Measurements from ENCODE around the gene ABHD4. TPM values are rescaled to one million over a fixed set of nuclear protein-coding genes. Genes with fewer than 3 reads are reported as not detected.

Gene ABHD4
- total RNA-seq, 1 experiment from 2014 or later, result 10.3 TPM

DNA sequence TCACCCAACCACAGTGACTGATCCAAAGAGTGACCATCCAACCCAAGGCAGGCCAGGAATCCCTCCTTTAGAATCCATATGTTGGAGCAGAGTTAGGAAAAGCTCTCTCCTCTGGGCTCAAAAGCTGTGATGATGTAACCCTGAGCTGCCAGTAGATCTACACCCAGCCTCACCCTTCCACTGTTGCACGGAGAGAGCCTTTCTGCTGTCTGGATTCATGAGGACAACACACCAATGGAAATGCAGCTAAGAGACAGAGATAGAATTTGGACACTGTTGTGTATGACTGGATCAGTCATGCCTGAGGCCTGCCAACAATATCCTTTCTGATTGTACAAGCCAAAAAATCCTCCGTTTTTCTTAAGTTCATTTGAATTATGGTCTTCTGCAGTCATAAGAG is 50.4 kb downstream of the ABHD4 start:
- H3K36me3 Mint-ChIP-seq (ENCODE audit: insufficient read depth, unreplicated experiment), result no peaks in the 10 kb centered on the region
- intact Hi-C loops (cut with micrococcal nuclease), result no loop called here
- peaks cover 35% of the 10 kb centered on the region for H3K4me1 Mint-ChIP-seq (ENCODE audit: insufficient read depth, unreplicated experiment)
- BruUV-seq (replicated peaks), result no TSS peak
- ChIA-PET CTCF (interaction anchor here (0.6 to 6.3 kb wide), 12 partner anchors 10 to 857 kb away, joined by 3 to 57 read pairs (median 4); partner anchors contain the start of gene ABHD4), POLR2A (interaction anchor here (0.6 to 6.9 kb wide), 15 partner anchors 9 to 359 kb away, joined by 3 to 70 read pairs (median 4); partner anchors contain the start of genes ABHD4, DAD1 and LRP10)
- peak overlapping the region; percentile 71 for H3K27ac Mint-ChIP-seq (ENCODE audit: low read depth, unreplicated experiment)
- peak overlapping the region; percentile 8 for H3K4me3 Mint-ChIP-seq (ENCODE audit: unreplicated experiment)
- no peaks in the 10 kb centered on the region for H3K27me3 Mint-ChIP-seq (ENCODE audit: insufficient read depth, unreplicated experiment)
- no peaks in the 10 kb centered on the region for H3K9me3 Mint-ChIP-seq (ENCODE audit: unreplicated experiment)
- TF ChIP-seq, protein P1, sequence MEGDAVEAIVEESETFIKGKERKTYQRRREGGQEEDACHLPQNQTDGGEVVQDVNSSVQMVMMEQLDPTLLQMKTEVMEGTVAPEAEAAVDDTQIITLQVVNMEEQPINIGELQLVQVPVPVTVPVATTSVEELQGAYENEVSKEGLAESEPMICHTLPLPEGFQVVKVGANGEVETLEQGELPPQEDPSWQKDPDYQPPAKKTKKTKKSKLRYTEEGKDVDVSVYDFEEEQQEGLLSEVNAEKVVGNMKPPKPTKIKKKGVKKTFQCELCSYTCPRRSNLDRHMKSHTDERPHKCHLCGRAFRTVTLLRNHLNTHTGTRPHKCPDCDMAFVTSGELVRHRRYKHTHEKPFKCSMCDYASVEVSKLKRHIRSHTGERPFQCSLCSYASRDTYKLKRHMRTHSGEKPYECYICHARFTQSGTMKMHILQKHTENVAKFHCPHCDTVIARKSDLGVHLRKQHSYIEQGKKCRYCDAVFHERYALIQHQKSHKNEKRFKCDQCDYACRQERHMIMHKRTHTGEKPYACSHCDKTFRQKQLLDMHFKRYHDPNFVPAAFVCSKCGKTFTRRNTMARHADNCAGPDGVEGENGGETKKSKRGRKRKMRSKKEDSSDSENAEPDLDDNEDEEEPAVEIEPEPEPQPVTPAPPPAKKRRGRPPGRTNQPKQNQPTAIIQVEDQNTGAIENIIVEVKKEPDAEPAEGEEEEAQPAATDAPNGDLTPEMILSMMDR (IDR thresholded peaks at IDR 0.05; ENCODE audit: unreplicated experiment), result no peak
- DNase-seq (ENCODE audit: unreplicated experiment), result peak; percentile 57

DNA sequence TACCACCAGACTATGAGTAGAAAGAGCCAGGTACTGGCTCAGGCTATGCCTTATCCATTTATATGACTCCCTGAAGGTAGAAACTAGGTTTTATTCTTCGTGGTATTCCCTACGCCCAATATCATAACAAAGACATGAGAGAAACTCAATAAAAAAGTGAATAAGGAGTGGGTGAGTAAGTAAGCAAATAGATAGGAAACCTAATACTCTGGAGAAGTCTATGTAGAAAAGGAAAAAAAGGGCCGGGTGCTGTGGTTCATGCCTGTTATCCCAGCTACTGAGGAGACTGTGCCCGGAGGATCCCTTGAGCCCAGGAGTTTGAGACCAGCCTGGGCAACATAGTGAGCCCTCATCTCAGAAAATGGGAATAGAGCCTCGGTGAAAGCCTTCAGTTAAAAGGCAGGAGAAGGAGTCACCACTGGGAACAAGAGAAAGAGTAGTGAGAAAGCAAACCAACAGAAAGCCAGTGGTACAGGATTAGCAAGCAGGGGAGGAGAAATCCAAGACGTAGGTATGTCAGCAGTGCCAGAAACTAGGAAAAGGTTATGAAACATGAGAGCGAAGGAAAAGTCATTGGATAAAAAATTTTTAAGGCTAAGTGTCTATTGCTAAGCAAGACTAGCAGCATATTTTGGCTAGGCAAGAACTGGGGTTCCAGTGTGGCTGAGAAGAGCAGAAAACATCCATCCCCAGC is 52.1 kb downstream of the ABHD4 start:
- intact Hi-C loops (cut with micrococcal nuclease), result loop anchor here (10.0 kb wide), 1 partner anchor 175 kb away; the partner anchor contains the start of gene MRPL52
- Mint-ChIP-seq H3K27me3 (ENCODE audit: insufficient read depth, unreplicated experiment) (no peaks in the 10 kb centered on the region), H3K4me3 (ENCODE audit: unreplicated experiment) (no peak overlapping the region), H3K36me3 (ENCODE audit: insufficient read depth, unreplicated experiment) (no peaks in the 10 kb centered on the region), H3K27ac (ENCODE audit: low read depth, unreplicated experiment) (no peak overlapping the region), H3K9me3 (ENCODE audit: unreplicated experiment) (no peaks in the 10 kb centered on the region), H3K4me1 (ENCODE audit: insufficient read depth, unreplicated experiment) (peaks cover 27% of the 10 kb centered on the region)
- CTCF ChIA-PET, result interaction anchor here (0.7 to 10.3 kb wide), 14 partner anchors 8 to 94 kb away, joined by 3 to 206 read pairs (median 18); partner anchors contain the start of gene ABHD4
- BruUV-seq (replicated peaks), result no TSS peak
- no peak for DNase-seq (ENCODE audit: unreplicated experiment)
- TF ChIP-seq, protein P1 (IDR thresholded peaks at IDR 0.05; ENCODE audit: unreplicated experiment), result no peak
- POLR2A ChIA-PET, result interaction anchor here (6.9 kb wide), 1 partner anchor 52 kb away, joined by 70 read pairs; the partner anchor contains the start of gene ABHD4

DNA sequence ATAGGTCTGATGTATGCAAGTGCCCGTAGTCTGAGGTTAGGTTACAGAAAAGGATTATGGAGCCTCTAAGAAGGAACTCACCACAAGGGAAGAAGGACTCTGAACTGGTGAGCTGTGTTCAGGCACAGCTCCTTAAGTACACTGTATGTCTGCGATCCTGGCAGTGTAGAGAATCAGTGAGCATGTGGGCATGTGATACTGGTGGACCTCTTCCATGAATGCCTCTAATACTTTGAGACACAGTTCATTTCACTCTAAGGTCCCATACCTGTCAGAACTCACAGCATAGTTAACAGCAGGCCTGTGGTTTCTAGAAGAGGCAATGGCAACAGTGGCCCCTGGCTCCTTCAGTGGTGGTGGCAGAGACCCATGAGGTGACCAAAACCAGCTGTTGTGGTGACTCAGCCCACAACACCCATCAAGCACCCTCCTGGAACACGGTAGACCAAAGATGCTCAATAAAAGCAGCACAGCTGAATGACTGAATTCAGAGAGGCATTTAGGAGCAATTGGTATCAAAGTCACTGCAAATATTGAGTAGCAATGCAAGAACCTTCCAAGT is 52.9 kb downstream of the ABHD4 start:
- no peaks in the 10 kb centered on the region for H3K27me3 Mint-ChIP-seq (ENCODE audit: insufficient read depth, unreplicated experiment)
- no peaks in the 10 kb centered on the region for H3K36me3 Mint-ChIP-seq (ENCODE audit: insufficient read depth, unreplicated experiment)
- intact Hi-C loops (cut with micrococcal nuclease), result loop anchor here (10.0 kb wide), 1 partner anchor 174 kb away; the partner anchor contains the start of gene MRPL52
- DNase-seq (ENCODE audit: unreplicated experiment), result peak; percentile 40
- TF ChIP-seq, protein P1 (IDR thresholded peaks at IDR 0.05; ENCODE audit: unreplicated experiment), result no peak
- H3K4me3 Mint-ChIP-seq (ENCODE audit: unreplicated experiment), result no peak overlapping the region
- H3K27ac Mint-ChIP-seq (ENCODE audit: low read depth, unreplicated experiment), result no peak overlapping the region
- H3K9me3 Mint-ChIP-seq (ENCODE audit: unreplicated experiment), result no peaks in the 10 kb centered on the region
- ChIA-PET CTCF (interaction anchor here (0.5 to 10.3 kb wide), 21 partner anchors 8 to 261 kb away, joined by 3 to 206 read pairs (median 6); partner anchors contain the start of gene ABHD4), POLR2A (interaction anchor here (0.6 to 3.5 kb wide), 3 partner anchors 53 to 283 kb away, joined by 3 to 22 read pairs (median 22); partner anchors contain the start of gene ABHD4)
- TSS peak; percentile 98 for BruUV-seq (replicated peaks)
- H3K4me1 Mint-ChIP-seq (ENCODE audit: insufficient read depth, unreplicated experiment), result peaks cover 22% of the 10 kb centered on the region

DNA sequence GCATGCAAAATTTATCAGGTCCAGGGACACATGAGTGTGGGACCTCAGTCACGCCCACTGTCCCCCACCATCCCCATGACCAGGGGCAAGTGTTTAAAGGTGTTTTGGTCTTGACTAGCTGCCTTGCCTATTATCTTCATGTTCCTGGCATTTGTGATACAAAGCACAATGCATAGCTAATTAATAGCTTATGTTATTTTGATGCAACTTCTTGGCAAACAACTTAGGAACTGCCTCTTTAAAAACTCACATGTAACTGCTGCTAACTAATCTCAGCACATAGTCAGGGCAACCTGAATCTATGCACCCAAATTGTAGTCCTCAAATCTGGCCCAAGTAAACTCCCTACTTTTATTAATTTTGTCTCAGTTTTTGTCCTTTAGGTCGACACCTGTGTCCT is 53.5 kb downstream of the ABHD4 start:
- DNase-seq (ENCODE audit: unreplicated experiment), result no peak
- CTCF ChIA-PET, result interaction anchor here (0.6 to 10.3 kb wide), 20 partner anchors 9 to 262 kb away, joined by 3 to 206 read pairs (median 6); partner anchors contain the start of gene ABHD4

More for the DNA sequence above, 53.5 kb downstream of the ABHD4 start:
- Mint-ChIP-seq H3K27ac (ENCODE audit: low read depth, unreplicated experiment) (no peak overlapping the region), H3K4me3 (ENCODE audit: unreplicated experiment) (no peak overlapping the region), H3K9me3 (ENCODE audit: unreplicated experiment) (no peaks in the 10 kb centered on the region), H3K36me3 (ENCODE audit: insufficient read depth, unreplicated experiment) (no peaks in the 10 kb centered on the region), H3K27me3 (ENCODE audit: insufficient read depth, unreplicated experiment) (no peaks in the 10 kb centered on the region), H3K4me1 (ENCODE audit: insufficient read depth, unreplicated experiment) (peaks cover 16% of the 10 kb centered on the region)
- no TSS peak for BruUV-seq (replicated peaks)
- POLR2A ChIA-PET, result interaction anchor here (0.6 to 3.5 kb wide), 4 partner anchors 53 to 283 kb away, joined by 3 to 22 read pairs (median 22); partner anchors contain the start of genes ABHD4 and DAD1
- intact Hi-C loops (cut with micrococcal nuclease), result loop anchor here (10.0 kb wide), 1 partner anchor 173 kb away; the partner anchor contains the start of gene MRPL52
- TF ChIP-seq, protein P1 (IDR thresholded peaks at IDR 0.05; ENCODE audit: unreplicated experiment), result no peak
